ENCODE measurements around the gene FBLIM1.

Gene FBLIM1

DNA sequence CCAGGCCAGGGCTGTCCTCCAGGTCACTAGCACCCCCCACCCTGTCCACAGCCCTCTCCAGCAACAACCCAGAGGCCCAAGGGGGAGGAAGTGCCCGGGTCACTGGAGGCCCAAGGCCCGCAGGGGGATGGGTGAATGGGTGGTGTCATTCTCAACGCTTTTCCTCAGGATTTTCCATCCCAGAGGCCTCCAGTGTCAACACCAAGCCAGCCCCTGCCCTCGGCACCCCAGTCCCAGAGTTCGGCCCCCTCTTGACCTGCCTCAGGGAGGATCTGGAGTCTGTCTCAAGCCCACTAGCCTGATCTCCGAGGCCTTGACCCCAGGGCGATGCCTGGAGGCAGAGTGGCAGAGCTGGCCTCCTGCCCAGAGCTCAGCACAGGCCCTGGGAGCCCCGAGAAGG is 11.2 kb upstream of the FBLIM1 start:
- Mint-ChIP-seq H3K4me3 (no peak overlapping the region), H3K9me3 (no peaks in the 10 kb centered on the region), H3K4me1 (no peaks in the 10 kb centered on the region), H3K27ac (no peak overlapping the region), H3K36me3 (ENCODE audit: low read depth) (no peaks in the 10 kb centered on the region), H3K27me3 (ENCODE audit: low read depth) (no peaks in the 10 kb centered on the region)
- TF ChIP-seq, protein P1, sequence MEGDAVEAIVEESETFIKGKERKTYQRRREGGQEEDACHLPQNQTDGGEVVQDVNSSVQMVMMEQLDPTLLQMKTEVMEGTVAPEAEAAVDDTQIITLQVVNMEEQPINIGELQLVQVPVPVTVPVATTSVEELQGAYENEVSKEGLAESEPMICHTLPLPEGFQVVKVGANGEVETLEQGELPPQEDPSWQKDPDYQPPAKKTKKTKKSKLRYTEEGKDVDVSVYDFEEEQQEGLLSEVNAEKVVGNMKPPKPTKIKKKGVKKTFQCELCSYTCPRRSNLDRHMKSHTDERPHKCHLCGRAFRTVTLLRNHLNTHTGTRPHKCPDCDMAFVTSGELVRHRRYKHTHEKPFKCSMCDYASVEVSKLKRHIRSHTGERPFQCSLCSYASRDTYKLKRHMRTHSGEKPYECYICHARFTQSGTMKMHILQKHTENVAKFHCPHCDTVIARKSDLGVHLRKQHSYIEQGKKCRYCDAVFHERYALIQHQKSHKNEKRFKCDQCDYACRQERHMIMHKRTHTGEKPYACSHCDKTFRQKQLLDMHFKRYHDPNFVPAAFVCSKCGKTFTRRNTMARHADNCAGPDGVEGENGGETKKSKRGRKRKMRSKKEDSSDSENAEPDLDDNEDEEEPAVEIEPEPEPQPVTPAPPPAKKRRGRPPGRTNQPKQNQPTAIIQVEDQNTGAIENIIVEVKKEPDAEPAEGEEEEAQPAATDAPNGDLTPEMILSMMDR (IDR thresholded peaks at IDR 0.05; ENCODE audit: unreplicated experiment in 3 of 3), result no peak

GRCh38 chr1:15748264-15748663 is 10.3 kb upstream of the FBLIM1 start:
- no peaks in the 10 kb centered on the region for H3K9me3 Mint-ChIP-seq

DNA sequence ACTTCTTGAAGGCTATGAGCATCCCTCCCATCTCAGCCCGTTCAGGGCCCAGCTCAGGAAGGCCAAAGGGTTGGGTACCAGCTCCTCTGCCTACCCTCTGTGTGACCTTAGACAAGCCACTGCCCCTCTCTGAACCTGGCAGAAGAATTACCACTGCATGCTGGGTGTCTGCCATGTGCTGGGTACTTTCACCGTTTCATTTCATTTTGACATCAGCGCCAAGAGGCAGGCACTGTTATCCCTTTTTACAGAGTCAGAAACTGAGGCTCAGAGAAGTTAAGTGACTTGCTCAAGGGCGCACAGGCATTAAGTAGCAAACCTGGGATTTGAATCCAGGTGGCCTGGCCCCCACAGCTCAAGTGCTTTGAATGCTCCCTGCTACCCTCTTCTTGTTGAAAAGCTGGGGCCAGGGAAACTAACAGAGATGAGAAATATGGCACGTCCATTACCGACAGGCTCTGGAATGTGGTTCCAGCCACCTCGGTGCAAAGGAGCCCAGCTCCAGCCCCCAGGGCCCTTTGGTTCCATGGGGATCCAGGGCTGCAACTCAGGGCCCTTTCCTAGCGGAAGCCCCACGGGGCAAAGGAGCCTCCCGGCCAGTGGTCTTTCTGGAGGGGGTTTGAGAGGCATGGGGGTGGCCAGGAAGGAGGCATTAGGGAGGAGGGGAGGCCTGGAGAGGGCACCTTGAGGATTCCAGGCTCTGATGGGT is 9.8 kb upstream of the FBLIM1 start:
- Mint-ChIP-seq H3K27me3 (ENCODE audit: low read depth) (peaks cover 3% of the 10 kb centered on the region), H3K4me3 (no peak overlapping the region), H3K4me1 (no peaks in the 10 kb centered on the region), H3K36me3 (ENCODE audit: low read depth) (no peaks in the 10 kb centered on the region), H3K27ac (no peak overlapping the region), H3K9me3 (no peaks in the 10 kb centered on the region)
- TF ChIP-seq, protein P1 (IDR thresholded peaks at IDR 0.05; ENCODE audit: unreplicated experiment in 3 of 3), result no peak

More at GRCh38 chr1:15748264-15748663, 10.3 kb upstream of the FBLIM1 start:
- TF ChIP-seq, protein P1 (IDR thresholded peaks at IDR 0.05; ENCODE audit: unreplicated experiment in 3 of 3), result no peak
- no peaks in the 10 kb centered on the region for H3K27me3 Mint-ChIP-seq (ENCODE audit: low read depth)
- H3K27ac Mint-ChIP-seq, result no peak overlapping the region
- no peaks in the 10 kb centered on the region for H3K4me1 Mint-ChIP-seq
- no peak overlapping the region for H3K4me3 Mint-ChIP-seq
- H3K36me3 Mint-ChIP-seq (ENCODE audit: low read depth), result no peaks in the 10 kb centered on the region

DNA sequence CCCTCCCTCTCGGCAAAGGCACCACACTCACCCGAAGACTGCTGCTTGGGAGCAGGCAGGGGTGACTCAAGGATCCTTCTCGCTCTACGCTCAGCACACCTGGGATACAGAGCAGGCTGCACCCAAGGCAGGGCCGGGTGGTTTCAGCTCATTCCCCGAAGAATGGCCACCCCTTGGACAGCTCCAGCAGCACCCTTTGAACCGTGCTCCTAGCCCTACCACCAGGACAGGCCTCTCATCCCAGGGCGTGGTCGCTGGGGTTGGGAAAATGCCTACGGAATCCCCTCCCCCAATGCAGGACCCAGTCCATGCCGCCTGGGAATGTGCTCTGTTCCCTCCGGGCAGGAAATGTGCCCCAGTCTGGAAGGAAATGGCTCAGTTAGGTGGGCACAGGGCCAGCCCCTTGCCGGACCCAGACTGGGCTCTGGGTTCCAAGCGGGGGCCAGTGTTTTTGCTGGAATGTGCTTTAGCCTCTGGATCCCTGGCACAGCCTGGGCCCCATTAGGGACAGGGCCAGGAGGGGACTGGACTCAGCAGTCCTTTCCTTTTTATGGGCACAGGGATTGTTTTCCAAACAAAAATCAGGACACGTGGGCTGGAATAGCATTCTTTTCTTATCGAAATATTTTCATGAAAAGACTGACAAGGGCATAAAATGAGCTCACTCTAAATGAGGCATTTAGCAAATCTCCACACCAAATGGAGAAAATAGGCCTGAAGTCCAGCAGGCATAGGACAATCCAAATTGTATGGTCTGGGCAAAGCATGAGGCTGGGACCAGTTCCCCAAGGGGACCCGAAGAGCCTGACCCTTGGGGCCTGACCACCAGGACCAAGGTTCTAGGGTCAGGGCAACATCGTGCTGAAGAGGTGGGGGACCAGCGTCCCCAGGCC is 8.9 kb upstream of the FBLIM1 start:
- Mint-ChIP-seq H3K4me3 (no peak overlapping the region), H3K36me3 (ENCODE audit: low read depth) (no peaks in the 10 kb centered on the region), H3K4me1 (no peaks in the 10 kb centered on the region), H3K27me3 (ENCODE audit: low read depth) (peaks cover 3% of the 10 kb centered on the region), H3K9me3 (no peaks in the 10 kb centered on the region), H3K27ac (no peak overlapping the region)
- TF ChIP-seq, protein P1 (IDR thresholded peaks at IDR 0.05; ENCODE audit: unreplicated experiment in 3 of 3), result no peak

- H3K4me1 Mint-ChIP-seq, result no peaks in the 10 kb centered on the region
- H3K9me3 Mint-ChIP-seq, result no peaks in the 10 kb centered on the region
- H3K36me3 Mint-ChIP-seq (ENCODE audit: low read depth), result no peaks in the 10 kb centered on the region
- no peak overlapping the region for H3K27ac Mint-ChIP-seq
- TF ChIP-seq, protein P1 (IDR thresholded peaks at IDR 0.05; ENCODE audit: unreplicated experiment in 3 of 3), result no peak
- peaks cover 3% of the 10 kb centered on the region for H3K27me3 Mint-ChIP-seq (ENCODE audit: low read depth)
- no peak overlapping the region for H3K4me3 Mint-ChIP-seq
Measured at GRCh38 chr1:15750924-15751323, 7.7 kb upstream of the FBLIM1 start.
